KG1 (cell line): ENCODE results near the gene CDC42EP1.
A peak's percentile ranks its signal among the peaks of the same experiment; 100 is the strongest.
"Not testable (repeated sequence)": the region's sequence is repeated elsewhere in the genome, so short reads cannot be mapped to it uniquely, and the experiment has no call there.

Experiments
- DNase-seq: peaks from one replicate; lab custom pipeline; 2025; lab: John Stamatoyannopoulos, UW

Gene CDC42EP1

DNA sequence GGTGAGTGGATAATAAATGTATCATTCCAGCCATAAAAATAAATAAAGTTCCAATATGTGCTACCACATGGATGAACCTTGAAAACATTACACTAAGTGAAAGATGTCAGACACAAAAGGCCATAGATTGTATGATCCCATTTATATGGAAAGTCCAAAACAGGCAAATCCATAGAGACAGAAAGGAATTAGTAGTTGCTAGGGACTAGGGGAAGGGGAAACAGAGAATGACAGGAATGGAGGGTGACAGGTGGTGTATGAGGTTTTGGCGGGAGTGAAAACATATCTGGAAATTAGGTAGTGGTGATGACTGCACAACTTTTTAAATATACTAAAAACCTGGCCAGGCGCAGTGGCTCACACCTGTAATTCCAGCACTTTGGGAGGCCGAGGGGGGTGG is 25.8 kb upstream of the CDC42EP1 start:
- no peak for DNase-seq

DNA sequence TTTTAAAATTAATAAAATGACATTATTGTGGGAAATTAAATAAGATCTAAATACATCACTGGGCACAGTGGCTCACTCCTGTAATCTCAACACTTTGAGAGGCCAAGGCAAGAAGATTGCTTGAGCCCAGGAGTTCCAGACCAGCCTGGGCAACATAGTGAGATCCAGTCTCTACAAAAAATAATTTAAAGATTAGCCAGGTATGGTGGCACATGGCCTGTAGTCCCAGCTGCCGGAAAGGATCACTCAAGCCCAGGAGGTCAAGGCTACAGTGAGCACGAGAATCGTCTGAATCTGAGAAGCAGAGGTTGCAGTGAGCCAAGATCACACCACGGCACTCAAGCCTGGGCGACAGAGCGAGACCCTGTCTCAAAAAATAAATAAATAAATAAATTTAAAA is 25.1 kb upstream of the CDC42EP1 start:
- no peak for DNase-seq

DNA sequence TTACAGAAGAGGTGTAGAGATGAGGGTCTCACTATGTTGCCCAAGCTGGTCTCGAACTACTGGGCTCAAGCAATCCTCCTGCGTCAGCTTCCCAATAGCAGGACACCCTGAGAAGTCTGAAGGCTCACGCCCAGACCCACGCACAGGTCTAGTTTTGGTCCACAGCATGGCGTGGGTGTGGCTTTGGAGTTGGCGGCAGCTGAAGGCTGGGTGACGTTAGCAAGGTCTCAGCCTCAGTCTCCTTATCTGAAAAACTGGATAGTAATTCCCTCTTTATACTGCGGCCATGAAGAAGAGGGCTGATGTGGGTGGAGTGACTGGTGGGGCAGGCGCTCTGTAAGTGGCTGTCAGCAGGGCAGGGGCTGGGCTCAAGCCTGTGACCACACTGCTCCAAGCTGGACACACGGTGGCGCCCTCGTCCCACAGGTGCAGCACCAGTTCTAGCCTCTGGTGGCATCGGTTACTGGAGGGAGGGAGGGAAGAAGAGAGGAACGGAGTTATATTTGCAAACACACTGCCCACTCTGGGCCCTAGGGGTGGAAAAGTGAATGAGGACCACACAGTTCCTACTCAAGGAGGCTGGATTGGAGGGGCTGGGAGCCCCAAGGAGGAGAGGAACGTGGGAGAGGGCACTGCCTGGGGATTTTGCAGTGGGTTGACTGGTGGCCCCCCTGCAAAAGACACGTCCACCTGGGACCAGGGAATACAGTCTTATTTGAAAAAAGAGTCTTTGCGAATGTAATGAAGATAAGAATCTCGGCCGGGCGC is 21.5 kb upstream of the CDC42EP1 start:
- peak; percentile 41 for DNase-seq

DNA sequence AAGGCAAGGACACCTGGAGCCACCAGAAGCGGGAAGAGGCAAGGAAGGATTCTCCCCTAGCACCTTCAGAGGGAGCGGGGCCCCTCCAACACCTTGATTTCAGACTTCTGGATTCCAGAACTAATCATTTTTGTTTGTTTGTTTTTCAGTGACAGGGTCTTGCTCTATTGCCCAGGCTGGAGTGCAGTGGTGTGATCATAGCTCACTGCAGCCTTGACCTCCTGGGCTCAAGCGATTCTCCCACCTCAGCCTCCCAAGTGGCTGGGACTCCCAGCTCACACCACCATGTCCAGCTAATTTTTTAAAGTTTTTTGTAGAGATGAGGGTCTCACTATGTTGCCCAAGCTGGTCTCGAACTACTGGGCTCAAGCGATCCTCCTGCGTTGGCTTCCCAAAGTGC is 20.5 kb upstream of the CDC42EP1 start:
- DNase-seq = not testable (repeated sequence)

DNA sequence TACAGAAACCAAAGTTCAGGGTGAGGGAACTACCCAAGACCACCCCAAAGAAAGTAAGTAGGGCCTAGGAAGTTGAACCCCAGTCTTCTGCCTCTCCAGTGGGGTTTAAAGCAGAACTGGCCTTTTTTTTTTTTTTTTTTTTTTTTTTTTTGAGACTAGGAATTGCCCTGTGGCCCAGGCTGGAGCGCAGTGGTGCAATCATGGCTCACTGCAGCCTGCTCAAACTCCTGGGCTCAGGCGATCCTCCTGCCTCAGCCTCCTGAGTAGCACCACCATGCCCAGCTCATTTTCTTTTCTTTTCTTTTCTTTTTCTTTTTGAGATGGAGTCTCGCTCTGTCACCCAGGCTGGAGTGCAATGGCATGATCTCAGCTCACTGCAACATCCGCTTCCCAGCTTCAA is 17.9 kb upstream of the CDC42EP1 start:
- not testable (repeated sequence) for DNase-seq

DNA sequence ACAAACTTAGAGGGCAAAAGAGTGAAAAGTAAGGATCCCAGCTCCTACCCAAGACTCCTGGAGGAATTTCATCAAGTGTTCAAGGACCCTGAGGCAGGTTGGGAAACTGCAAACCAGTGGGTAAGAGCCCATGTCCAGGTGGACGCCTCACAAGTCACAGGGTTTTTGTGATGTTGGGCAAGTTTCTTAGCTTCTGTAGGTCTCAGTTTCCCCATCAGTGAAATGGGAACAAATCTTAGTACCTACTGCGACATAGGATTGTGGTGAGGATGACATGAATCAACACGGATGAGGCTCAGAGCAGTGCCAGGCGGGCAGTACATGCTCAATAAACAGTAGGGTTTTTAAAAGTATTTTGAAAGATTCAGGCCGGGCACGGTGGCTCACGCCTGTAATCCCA is 17.3 kb upstream of the CDC42EP1 start:
- no peak for DNase-seq

DNA sequence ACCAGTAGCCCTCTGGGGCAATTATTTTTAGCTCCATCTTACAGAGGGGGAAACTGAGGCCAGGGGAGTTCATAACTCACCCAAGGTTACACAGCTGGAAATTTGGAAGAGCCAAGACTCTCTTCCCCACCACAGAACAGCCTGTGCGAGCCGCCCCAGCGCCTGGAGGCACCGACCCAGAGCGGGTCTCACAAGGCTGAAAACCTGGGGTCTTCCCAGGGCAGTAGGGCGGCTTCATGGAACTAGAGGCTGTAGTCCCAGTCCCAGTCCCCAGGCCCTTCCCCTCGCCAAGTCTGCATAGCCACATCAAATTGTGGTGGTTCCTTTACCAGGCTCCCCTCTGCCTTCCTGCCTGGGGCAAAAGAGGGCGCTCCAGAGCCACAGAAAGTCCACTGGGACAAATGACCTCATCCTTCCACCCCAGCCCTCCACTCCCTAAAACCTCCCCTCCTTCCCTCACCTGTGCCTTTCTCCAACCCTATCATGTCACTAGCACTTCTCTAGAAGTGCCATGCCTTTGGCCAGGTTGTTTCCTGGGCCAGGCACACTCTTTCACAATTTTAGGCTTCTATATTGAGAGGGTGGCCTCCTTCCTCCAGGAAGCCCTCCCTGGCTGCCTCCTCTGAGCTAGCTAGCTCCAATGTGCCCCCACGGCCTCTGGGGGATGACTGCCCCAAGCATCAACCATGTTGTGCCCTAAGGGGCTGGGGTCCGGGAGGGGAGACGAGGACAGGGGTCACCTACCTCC is 15.2 kb upstream of the CDC42EP1 start:
- DNase-seq = no peak

DNA sequence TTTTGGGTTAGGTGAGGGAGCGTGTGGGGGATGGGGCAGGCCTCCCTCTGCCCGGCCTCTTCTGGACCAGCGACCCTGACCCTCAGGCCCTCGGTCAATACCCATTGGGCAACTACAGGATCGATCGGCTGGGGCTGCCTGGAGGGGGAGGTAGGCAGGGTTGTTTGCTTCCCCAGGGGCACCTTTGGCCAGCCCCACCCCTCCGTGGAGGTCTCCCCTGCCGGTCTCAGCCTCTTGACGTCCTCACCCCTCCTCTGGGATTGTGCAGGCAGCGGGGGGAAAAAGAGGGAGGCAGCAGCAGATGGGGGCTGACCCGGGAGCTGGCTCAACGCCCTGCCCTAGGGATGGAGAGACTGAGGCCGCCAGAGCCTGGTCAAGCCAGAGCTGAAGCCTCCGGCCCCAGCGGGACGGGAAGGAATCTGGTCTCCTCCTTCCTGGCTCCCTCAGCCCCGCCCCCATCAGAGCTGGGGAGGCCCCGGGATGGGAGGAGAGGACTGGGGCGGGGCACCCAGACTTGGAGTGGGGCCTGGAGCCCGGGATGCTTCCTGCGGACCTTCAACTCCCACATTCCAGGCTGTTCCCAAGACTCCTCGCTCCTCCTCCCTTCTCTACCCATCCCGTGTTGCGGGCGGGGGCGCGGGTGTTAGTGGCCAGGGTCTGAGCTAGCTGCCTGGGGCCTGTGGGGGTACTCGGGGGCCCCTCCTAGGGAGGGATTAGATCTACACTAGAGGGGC is 14.4 kb upstream of the CDC42EP1 start:
- DNase-seq = no peak

DNA sequence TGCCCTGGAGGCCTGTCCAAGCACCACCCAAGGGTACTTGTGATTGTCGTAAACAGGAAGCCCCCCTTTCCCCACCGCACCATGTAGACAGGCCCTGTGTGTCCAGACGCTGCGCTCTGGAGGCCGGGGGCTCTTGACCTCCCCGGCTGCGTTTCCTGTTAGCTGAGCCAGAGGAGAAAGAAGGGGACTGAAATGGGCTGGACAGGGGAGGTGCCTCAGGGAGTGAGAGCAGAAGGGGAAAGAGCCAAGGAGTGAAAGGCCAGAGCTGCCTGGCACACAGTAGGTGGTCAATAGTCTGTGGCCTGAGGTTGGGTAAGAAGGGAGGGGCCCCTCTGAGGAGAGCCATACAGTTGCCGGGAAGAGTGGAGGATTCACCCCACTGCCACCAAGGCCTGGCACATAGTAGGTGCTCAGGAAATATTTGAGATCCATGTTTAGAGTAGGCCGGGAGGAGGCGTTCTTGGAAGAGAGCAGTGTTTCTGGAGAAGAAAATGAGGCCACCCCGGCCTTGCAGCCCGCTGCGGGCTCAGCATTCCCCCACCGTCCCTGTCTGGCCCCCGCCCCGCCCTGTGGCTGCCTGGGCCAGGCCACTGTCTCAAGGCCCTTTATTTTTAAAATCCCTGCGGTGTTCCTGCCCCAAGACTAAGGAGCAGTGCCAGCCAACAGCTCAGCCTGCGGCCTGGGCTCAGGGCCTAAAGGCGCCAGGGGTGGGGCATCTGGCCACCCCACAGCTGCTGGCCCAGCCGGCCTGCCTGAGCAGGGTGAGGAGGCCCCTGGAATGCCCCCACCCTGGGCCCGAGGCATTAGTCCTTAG is 13.6 kb upstream of the CDC42EP1 start:
- no peak for DNase-seq

DNA sequence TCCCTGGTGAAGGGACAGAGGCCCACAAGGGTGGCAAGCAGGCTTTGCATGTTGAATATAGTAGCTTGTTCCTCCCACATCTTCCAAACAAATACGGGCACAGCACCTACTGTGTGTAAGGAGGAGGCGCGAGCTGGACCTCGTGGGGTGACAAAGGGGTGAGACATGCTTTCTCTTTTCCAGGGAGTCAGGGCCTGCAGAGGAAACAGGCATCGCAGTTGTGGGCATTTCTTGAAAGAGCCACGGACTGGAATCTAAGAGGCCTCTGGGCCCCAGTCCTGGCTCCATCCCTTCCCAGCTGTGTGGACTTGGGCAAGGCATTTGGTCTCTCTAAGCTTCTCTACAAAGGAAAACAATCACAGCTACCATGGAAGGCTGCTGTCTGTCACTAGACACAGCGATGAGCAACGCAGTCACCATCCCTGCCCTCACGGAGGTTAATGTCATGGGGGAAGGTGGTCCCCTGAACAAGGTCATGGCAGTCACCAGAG is 13.0 kb upstream of the CDC42EP1 start:
- no peak for DNase-seq

DNA sequence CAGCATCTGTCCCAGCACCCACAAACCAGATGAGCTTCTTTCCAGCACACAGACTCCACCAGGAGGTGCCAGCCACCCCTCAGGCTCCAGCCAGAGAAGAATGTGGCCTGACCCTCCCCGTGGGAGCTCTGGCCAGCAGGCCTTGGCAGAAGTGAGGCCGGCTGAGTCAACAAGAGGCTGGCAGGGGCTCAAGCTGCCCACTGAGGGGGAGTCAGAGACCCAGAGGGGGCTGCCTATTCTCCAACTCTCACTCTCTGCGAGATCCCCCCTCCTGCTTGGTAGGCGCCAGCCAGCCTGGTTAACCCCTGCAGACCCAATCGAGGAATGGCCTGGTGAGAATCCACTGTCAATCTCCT is 10.6 kb upstream of the CDC42EP1 start:
- DNase-seq = no peak

DNA sequence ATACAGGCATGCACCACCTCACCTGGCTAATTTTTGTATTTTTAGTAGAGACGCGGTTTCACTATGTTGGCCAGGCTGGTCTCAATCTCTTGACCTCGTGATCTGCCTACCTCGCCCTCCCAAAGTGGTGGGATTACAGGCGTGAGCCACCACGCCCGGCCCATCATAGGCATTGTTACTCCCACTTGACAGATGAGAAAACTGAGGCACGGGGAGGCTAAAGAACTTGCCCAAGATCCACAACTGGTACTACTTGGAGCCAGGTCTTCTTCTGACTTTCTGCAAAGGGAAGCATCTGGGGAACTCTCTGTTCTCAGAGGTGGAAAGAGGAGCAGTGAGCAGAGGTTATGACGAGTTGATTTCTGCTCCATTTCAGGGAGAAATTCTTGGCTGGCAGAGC is 9.4 kb upstream of the CDC42EP1 start:
- not testable (repeated sequence) for DNase-seq

DNA sequence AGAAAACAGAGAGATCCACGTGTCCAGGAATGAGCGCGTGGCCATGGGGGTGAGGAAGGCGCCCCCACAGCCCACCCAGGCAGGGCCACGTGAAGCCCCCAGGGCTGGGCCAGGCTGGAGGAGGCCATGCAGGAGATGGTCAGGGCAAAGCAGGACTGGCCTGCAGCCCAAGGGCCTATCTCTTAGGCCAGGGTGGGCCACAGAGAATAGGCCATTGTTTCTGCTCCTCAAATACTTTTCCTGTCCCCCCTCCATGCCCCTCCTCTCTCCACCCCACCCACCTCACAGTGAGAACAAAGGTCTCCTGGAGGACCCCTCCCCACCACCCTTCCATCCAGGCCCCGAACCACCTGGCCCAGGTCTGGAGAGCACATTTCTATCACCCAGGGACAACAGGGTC is 8.3 kb upstream of the CDC42EP1 start:
- no peak for DNase-seq

DNA sequence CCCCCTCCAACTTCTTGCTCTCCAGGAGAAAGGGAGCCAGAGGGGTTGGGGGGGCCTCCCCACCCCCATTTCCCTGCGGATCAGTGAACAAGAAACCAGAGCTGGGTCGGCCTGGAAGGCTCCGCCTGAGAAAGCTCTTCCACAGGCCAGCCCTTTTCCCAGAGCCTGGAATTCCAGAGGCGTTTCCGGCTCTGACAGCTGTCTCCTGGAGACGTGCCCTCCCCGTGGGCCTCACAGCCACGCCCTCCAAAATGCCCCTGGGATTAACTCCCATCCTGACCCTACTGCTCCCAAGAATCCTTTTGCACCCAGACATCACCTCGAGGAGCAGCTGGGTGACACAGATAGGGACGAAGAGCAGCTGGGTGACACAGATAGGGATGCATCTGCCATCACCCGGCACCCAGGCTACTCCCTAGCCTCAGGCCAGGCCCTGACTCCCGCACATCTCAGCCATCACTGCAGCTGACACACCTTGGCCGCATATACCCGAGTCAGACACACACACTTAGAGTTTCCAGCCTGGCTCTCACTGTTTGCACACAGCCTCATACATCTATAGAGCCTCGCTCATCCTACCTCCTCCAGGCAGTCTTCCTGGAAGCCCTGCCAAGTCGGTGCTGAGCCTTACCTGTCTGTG is 7.6 kb upstream of the CDC42EP1 start:
- DNase-seq = no peak

DNA sequence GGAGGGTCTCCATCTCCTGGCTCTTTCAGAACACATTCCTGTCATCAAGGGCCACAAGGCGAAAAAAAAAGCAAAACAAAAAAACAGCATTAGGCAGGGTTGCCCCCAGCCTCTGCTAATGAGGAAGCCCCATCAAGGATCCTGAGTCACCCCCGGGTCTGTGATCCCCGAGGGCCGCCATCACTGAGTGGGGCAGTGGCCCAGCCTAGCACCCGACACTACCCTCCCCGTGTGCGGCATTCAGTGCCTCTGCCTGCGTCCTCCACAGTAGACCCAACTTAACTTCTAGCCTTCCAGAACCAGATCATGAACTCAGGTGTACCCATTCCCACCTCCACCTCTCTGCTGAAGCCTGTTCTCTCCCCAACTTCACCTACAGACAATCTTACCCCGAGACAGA is 6.6 kb upstream of the CDC42EP1 start:
- no peak for DNase-seq

DNA sequence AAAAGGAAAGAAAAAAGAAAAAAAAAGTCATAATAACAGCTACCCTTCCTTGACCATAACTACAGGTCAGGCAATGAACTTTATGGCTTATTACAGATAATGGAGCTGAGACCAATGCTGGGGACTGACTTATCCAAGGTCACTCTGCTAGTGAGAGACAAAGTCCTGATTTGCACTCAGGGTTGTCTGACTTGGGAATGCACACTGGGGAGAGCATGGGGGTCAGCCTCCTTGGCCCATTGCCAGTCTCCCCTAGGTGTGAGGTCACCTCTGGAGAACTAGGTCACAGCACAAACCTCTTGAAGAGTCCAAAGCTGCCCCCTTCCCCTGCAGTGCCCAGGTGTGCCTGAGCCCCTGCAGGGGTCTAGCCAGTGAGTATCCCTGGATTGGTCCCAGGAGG is 5.3 kb upstream of the CDC42EP1 start:
- DNase-seq = no peak

DNA sequence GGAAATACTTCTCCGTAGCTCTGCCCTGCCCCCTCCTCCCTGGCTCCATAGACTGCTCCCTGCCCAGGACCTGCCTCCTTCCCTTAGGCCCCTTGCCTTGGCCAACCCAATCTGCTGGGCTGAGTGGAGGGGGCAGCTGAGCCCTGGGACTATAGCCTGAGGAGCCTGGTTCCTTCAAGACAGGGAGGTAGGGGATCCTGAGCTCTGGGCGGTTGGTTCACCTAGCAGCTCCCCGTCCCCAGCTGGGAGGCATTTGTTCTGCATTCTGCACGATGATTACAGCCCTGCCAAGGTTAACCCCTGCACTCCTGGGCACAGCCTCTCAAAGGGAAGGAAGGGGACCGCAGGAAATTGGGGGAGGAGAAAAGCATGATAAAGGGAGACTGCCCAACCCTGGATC is 3.6 kb upstream of the CDC42EP1 start:
- DNase-seq = no peak

DNA sequence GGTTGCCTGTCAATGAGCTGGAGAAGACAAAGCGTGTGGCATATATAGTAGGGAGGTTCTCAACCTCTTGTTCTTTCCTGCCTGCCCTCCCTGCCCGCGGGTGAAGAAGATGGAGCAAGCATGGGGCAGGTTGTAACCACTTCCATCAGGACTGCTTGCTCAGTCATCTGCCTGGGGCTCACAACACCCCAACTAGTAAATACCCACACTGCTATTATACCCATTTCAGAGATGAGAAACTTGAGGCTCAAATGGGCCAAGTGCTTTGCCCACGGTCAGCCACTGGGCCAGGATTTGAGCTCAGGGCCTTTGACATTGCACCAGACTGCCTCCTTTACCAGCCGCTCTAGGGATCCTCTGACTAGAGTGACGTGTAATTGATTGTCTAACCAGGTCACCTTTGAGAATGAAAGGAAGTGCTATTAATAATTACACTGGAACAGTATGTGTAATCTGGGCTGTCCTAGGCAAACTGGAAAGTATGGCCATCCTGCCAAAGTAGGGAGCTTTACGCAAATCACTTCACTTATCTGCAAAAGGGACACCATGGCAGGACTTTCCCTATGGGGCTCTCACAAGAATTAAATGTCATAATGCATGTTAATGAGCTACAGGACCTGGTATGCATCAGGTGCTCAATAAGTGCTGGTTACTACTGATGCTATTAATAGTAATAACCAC is 2.8 kb upstream of the CDC42EP1 start:
- no peak for DNase-seq

DNA sequence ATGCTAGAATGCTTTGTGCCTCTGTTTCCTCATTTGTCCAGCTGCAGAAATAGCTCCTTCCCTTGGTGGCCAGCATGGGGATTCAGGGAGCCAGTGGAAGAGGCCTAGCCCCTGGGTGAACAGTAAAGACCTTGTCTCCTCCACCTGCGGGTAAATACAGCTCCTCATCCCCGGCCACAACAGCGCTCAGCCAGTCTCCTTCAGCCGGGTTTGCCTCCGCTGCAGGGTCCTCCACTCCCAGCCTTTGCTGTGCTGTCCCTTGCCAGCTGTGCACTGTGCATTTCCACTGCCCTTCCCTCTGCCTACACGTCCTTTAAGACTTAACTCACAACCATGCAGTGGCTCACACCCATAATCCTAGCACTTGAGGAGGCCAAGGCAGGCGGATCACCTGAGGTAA is 1.5 kb upstream of the CDC42EP1 start:
- no peak for DNase-seq

DNA sequence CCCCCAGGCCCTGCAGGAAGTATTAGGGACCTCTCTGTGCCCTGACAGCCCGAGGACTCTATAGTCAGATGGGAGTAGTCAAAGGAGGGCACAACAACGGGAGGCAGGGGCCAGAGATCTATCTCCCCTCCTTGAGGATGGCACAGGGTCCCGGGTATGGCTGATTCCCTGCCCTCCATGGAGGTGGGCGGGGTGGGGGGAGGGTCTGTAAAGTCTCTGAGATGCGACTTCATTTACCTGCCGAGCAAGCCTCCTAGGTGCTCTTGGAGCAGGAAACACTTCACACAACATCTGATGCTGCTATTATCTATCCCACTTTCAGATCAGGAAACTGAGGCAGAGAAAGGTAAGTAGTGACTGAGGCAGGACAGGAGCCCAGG is 769 bp upstream of the CDC42EP1 start:
- DNase-seq = no peak

DNA sequence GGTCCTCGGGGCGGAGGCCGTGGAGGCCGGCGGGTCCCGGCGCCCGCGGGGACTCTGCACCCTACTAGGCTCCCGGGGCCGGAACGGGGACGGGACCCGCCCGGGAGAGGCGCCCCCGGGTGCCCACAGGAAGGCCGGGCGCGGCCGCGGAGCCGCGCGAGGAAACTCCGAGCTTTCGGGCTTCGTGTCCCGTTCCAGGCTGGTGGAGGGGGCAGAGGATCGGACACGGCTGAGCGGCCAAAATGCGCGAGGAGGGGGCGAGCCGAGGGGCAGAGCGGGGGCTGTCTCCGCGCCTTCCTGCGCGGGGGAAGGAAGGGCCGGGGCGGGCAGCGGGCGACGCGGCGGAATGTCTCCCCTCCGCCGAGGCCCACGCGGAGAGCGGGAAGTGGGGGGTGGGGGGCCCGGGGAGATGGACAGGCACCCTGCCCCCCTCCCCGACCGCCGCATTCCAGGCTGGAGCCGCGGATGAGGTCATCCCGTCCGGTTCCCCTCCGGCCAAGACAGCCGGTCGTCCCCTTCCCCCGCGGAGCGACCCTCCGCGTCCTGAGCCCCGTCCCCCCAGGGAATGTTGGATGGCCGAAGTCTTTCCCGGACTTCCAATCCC is 430 bp downstream of the CDC42EP1 start:
- no peak for DNase-seq
